ENCODE results near the gene LRP1B. TPM values are rescaled to one million over a fixed set of nuclear protein-coding genes. Genes with fewer than 3 reads are reported as not detected.

Gene LRP1B
- total RNA-seq, 1 donor from 2014 or later = 0.12 TPM

DNA sequence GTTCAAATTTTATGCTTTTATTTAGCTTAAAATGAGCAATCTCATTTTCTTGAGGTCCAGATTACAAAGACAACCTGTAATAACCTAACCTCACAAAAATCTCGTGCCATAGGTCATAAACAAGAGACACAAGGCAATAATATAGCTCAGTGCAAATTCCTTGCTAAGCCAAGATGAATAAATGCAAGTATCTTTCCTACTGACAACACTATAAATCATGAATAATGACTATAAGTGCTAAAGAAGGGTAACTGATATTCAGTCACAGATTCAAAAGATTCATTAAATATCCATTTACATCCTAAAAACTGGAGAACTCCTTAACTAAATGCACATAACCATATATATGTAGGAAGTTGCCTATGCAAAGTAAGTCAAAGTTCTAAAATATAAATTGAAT, 1641.6 kb downstream of the LRP1B start:
- TF ChIP-seq CTCF (conservative IDR thresholded peaks at IDR 0.05; ENCODE audit: low read depth, low read length) = no peak
- no peak for DNase-seq (ENCODE audit: low read depth)
- no peak overlapping the region for H3K4me3 ChIP-seq (ENCODE audit: low read depth, low read length)

GRCh38 chr2:140481136-140481535, 1649.7 kb downstream of the LRP1B start:
- DNase-seq (ENCODE audit: low read depth) = no peak
- H3K4me3 ChIP-seq (ENCODE audit: low read depth, low read length) = no peak overlapping the region
- TF ChIP-seq CTCF (conservative IDR thresholded peaks at IDR 0.05; ENCODE audit: low read depth, low read length) = no peak

GRCh38 chr2:140473851-140474250, 1657.0 kb downstream of the LRP1B start:
- TF ChIP-seq CTCF (conservative IDR thresholded peaks at IDR 0.05; ENCODE audit: low read depth, low read length) = no peak
- no peak for DNase-seq (ENCODE audit: low read depth)
- H3K4me3 ChIP-seq (ENCODE audit: low read depth, low read length) = no peak overlapping the region

- DNase-seq (ENCODE audit: low read depth) = no peak
- no peak overlapping the region for H3K4me3 ChIP-seq (ENCODE audit: low read depth, low read length)
- TF ChIP-seq CTCF (conservative IDR thresholded peaks at IDR 0.05; ENCODE audit: low read depth, low read length) = no peak
These were observed 1658.1 kb downstream of the LRP1B start for GRCh38 chr2:140472676-140473075.

DNA sequence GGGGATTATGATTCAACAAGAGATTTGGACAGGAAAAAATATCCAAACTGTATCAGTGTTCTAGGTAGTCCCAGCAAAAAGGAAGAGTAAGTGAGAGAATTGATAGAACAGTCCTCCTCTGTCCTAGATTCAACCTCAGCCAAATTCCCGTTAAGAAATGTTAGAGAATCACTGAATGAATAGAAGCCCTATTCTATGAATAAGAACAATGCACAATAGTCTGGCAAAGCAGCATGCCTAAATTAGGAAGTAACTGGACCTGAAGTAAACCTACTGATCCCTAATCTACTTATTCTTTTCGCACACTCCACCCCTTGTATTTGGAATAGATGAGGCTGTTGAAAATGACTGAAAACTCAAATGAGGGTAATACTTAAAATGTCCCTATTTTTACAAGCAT, 1665.5 kb downstream of the LRP1B start:
- H3K4me3 ChIP-seq (ENCODE audit: low read depth, low read length) = no peak overlapping the region
- no peak for DNase-seq (ENCODE audit: low read depth)
- no peak for TF ChIP-seq CTCF (conservative IDR thresholded peaks at IDR 0.05; ENCODE audit: low read depth, low read length)

DNA sequence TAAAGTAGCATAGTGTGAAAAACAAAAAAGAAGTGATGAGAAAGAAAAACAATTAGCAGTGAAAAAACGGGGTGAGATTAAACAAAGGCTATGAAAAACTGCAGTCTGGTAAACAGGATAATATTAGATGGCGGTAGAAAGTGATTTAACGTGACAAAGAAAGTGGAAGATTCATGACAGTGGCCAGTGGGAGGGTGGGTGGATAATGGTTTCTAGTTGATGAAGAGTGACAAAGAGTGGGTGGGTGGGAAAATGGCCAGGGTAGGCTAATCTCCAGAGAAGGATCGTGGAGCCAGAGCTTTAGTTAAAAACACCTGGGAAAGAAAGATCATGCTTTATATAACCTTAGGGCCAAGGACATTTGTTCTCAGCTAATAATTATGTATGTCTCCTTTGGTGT, 1667.8 kb downstream of the LRP1B start:
- H3K4me3 ChIP-seq (ENCODE audit: low read depth, low read length) = no peak overlapping the region
- TF ChIP-seq CTCF (conservative IDR thresholded peaks at IDR 0.05; ENCODE audit: low read depth, low read length) = no peak
- no peak for DNase-seq (ENCODE audit: low read depth)

DNA sequence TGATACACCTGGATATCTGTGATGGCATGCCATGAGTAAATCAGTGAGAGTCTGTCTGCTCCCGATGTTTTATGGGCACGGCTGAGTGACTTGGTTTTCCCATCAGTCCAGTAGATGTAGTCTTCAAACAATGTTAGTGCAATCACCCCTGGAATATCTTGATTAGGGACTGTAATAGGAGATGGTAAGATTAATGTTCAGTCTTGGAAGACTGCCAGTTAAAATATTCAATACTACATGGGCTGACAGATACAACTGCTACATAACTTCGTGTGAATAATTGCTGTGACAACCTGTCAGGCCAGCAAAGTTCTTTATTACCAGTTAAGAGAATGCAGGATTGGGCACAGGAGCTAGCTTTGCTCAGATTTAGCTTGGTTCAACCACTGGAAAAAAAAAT, 1673.3 kb downstream of the LRP1B start:
- no peak for TF ChIP-seq CTCF (conservative IDR thresholded peaks at IDR 0.05; ENCODE audit: low read depth, low read length)
- H3K4me3 ChIP-seq (ENCODE audit: low read depth, low read length) = no peak overlapping the region
- no peak for DNase-seq (ENCODE audit: low read depth)

All from epithelial cell of proximal tubule (primary cell).